Mammary epithelial cell (primary cell): ENCODE data around the gene ATF6.
A peak's percentile ranks its signal among the peaks of the same experiment; 100 is the strongest.

ENCODE experiments used
- EZH2 ChIP-seq: IDR thresholded peaks from 2 replicates; pipeline ENCODE4 v1.6.1; 2012; ENCODE audit warnings: low read length, inconsistent platforms, borderline replicate concordance
- TF ChIP-seq, protein P1 (sequence below), 2 donors: IDR thresholded peaks in 1 of 2; conservative IDR thresholded peaks in 1 of 2; 2 replicates each; pipeline ENCODE4 v1.5.1; 2011 to 2012; ENCODE audit warnings: inconsistent platforms in 2 of 2, low read length in 2 of 2, mild to moderate bottlenecking in 2 of 2, control low read depth in 1 of 2, low read depth in 1 of 2; ENCODE audit not compliant: insufficient read depth in 1 of 2; ENCODE audit errors: extremely low read depth in 1 of 2

DNA sequence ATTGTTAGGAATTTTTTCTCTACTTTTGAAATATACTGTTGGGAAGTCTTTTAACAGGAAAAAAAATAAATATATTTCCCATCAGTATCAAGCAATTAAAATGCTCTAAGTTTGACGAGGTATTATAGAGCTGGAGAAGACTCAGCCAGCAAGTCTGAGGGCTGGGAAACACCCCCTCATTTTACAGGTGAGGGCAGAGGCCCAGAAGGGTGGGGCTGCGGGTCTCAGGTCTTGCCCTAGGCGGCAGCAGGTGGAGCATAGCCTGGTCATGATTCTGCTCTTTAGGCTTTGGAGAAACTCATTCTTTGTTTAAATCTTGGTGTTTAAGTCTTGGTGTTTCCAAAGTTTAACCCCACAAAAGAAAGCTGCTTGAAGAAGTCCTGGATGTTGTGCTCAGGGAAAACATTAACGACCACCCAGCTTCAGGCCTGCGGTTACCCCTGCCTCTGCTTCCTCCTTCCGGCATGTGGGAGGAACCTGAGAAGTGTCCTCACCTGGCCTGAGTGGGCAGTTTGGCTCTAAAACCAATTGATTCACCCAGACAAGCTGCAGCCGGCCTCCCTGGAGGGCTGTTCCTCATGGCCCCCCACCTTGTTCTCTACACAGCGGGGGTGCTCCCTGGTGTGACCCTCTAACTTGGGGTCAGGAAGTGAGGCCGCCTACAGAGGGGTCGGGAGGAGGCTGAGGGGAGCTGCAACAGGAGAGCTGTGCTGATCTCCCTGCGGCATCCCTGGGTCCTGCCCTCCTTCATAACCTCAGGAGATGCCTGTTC, 215.8 kb downstream of the ATF6 start:
- TF ChIP-seq, protein P1, sequence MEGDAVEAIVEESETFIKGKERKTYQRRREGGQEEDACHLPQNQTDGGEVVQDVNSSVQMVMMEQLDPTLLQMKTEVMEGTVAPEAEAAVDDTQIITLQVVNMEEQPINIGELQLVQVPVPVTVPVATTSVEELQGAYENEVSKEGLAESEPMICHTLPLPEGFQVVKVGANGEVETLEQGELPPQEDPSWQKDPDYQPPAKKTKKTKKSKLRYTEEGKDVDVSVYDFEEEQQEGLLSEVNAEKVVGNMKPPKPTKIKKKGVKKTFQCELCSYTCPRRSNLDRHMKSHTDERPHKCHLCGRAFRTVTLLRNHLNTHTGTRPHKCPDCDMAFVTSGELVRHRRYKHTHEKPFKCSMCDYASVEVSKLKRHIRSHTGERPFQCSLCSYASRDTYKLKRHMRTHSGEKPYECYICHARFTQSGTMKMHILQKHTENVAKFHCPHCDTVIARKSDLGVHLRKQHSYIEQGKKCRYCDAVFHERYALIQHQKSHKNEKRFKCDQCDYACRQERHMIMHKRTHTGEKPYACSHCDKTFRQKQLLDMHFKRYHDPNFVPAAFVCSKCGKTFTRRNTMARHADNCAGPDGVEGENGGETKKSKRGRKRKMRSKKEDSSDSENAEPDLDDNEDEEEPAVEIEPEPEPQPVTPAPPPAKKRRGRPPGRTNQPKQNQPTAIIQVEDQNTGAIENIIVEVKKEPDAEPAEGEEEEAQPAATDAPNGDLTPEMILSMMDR (conservative IDR thresholded peaks at IDR 0.05 in 1 of 2, IDR thresholded peaks at IDR 0.05 in 1 of 2; ENCODE audit: extremely low read depth in 1 of 2, insufficient read depth in 1 of 2, low read depth in 1 of 2, low read length in 2 of 2), result peak in 1 of 2 donors; percentile 10
- TF ChIP-seq EZH2, result no peak
